Activated CD4-positive, CD25-positive, alpha-beta regulatory T cell treated with anti-CD3 and anti-CD28 coated beads, Interleukin-2, amount 50 U/mL, for 24 hours (primary cell): Measurements from ENCODE around the gene ZNF319.
"Not testable (repeated sequence)": the region's sequence is repeated elsewhere in the genome, so short reads cannot be mapped to it uniquely, and the experiment has no call there.

Experiments
- ATAC-seq, 2 donors: fragments of 150-1000 bp; cut with Tn5 transposase; one replicate each; pipeline ENCODE4 v1.10.0; 2021; ENCODE audit warnings: mild to moderate bottlenecking in 1 of 2, moderate library complexity in 1 of 2

Gene ZNF319

GRCh38 chr16:57996406-57997175 lies 3.9 kb downstream of the ZNF319 start:
- ATAC-seq, result no peak

GRCh38 chr16:57995721-57996405 lies 4.6 kb downstream of the ZNF319 start:
- ATAC-seq, result no peak

GRCh38 chr16:57994778-57995177 lies 5.7 kb downstream of the ZNF319 start:
- ATAC-seq, result peak; percentile 36 to 58

- ATAC-seq, result no peak
Observed at GRCh38 chr16:57994361-57994760, 6.1 kb downstream of the ZNF319 start.

- ATAC-seq, result no peak
Observed at GRCh38 chr16:57993897-57994296, 6.6 kb downstream of the ZNF319 start.

- ATAC-seq, result no peak
Observed at GRCh38 chr16:57993438-57993837, 7.0 kb downstream of the ZNF319 start.

- ATAC-seq, result no peak
Observed at GRCh38 chr16:57992084-57992483, 8.4 kb downstream of the ZNF319 start.

- no peak for ATAC-seq
Observed at GRCh38 chr16:57991551-57992059, 8.9 kb downstream of the ZNF319 start.

GRCh38 chr16:57988929-57989328 lies 11.5 kb downstream of the ZNF319 start:
- ATAC-seq, result no peak

GRCh38 chr16:57987441-57988177 lies 12.9 kb downstream of the ZNF319 start:
- ATAC-seq, result no peak

GRCh38 chr16:57986196-57986595 lies 14.3 kb downstream of the ZNF319 start:
- no peak for ATAC-seq

GRCh38 chr16:57985204-57986181 lies 15.0 kb downstream of the ZNF319 start:
- ATAC-seq, result peak; percentile 46 to 60

- peak; percentile 97 to 98 for ATAC-seq
Observed at GRCh38 chr16:57984443-57985203, 15.8 kb downstream of the ZNF319 start.

- no peak for ATAC-seq
Observed at GRCh38 chr16:57982385-57982784, 18.1 kb downstream of the ZNF319 start.

- no peak for ATAC-seq
Observed at GRCh38 chr16:57981636-57982035, 18.8 kb downstream of the ZNF319 start.

- no peak for ATAC-seq
Observed at GRCh38 chr16:57979006-57979585, 21.4 kb downstream of the ZNF319 start.

GRCh38 chr16:57978070-57978465 lies 22.4 kb downstream of the ZNF319 start:
- ATAC-seq, result not testable (repeated sequence)

GRCh38 chr16:57977418-57978069 lies 22.9 kb downstream of the ZNF319 start:
- ATAC-seq, result no peak

GRCh38 chr16:57976331-57976796 lies 24.1 kb downstream of the ZNF319 start:
- ATAC-seq, result no peak

- no peak for ATAC-seq
Observed at GRCh38 chr16:57972306-57972705, 28.2 kb downstream of the ZNF319 start.
